Measurements from ENCODE around the gene HOXC10. TPM values are rescaled to one million over a fixed set of nuclear protein-coding genes. Genes with fewer than 3 reads are reported as not detected.

HOXC10 gene
- total RNA-seq, 1 experiment from 2014 or later: 154 TPM

GRCh38 chr12:54033106-54033979, 48.4 kb downstream of the HOXC10 start:
- Histone ChIP-seq H3K27ac (ENCODE audit: low read length) (peak overlapping the region; percentile 0; the same call in 1 of the 2 replicates), H3K4me1 (ENCODE audit: control insufficient read depth, insufficient read depth, low read length) (peaks cover 95% of the 10 kb centered on the region), H3K27me3 (ENCODE audit: control insufficient read depth, insufficient read depth, low read length) (no peaks in the 10 kb centered on the region), H3K9me3 (ENCODE audit: control insufficient read depth, insufficient read depth, low read depth, low read length) (no peaks in the 10 kb centered on the region), H3K4me3 (ENCODE audit: low read depth in 2 of 2, low read length in 2 of 2) (peak overlapping the region in 1 of 2 experiments; percentile 12; a peak in 1 of 4 replicates), H3K36me3 (ENCODE audit: control insufficient read depth, insufficient read depth, low read length) (peaks cover 4% of the 10 kb centered on the region; the same call in 1 of the 2 replicates)
- POLR2A ChIA-PET: no interaction called here
- no peak for ATAC-seq
- CTCF ChIA-PET: interaction anchor here (0.6 to 1.8 kb wide), 6 partner anchors 10 to 175 kb away, joined by 5 to 17 read pairs (median 8); no protein-coding TSS in a partner anchor
- in situ Hi-C loops (cut with HindIII; ENCODE audit: low pct_unique_long_range_greater_than_20kb, low sequenced_read_pairs) (no loop called here), intact Hi-C loops (cut with micrococcal nuclease; ENCODE audit: unreplicated experiment) (loop anchor here (2.0 kb wide), 1 partner anchor 167 kb away; no protein-coding TSS in a partner anchor)
- no peak; the same call in none of the 2 replicates for TF ChIP-seq POLR2AphosphoS5 (IDR thresholded peaks at IDR 0.05; ENCODE audit: low read depth, low read length)
- TF ChIP-seq TCF7L2 (IDR thresholded peaks at IDR 0.05; ENCODE audit: low read depth, low read length): peak; percentile 72; the same call in 1 of the 2 replicates
- TSS peak; percentile 26 for BruUV-seq (replicated peaks)
- no peak for DNase-seq (ENCODE audit: low read depth, low spot score)

GRCh38 chr12:54033980-54034784, 49.2 kb downstream of the HOXC10 start:
- Histone ChIP-seq H3K27ac (ENCODE audit: low read length) (no peak overlapping the region), H3K4me1 (ENCODE audit: control insufficient read depth, insufficient read depth, low read length) (peaks cover 95% of the 10 kb centered on the region), H3K9me3 (ENCODE audit: control insufficient read depth, insufficient read depth, low read depth, low read length) (no peaks in the 10 kb centered on the region), H3K27me3 (ENCODE audit: control insufficient read depth, insufficient read depth, low read length) (no peaks in the 10 kb centered on the region), H3K36me3 (ENCODE audit: control insufficient read depth, insufficient read depth, low read length) (peaks cover 4% of the 10 kb centered on the region; the same call in 1 of the 2 replicates), H3K4me3 (ENCODE audit: low read depth in 2 of 2, low read length in 2 of 2) (no peak overlapping the region; a peak in 1 of 4 replicates)
- BruUV-seq (replicated peaks): no TSS peak
- in situ Hi-C loops (cut with HindIII; ENCODE audit: low pct_unique_long_range_greater_than_20kb, low sequenced_read_pairs): no loop called here
- TF ChIP-seq REST (IDR thresholded peaks at IDR 0.05; ENCODE audit: insufficient read depth in 1 of 2, low read depth in 2 of 2, low read length in 1 of 2): no peak
- TF ChIP-seq POLR2AphosphoS5 (IDR thresholded peaks at IDR 0.05; ENCODE audit: low read depth, low read length): no peak
- TF ChIP-seq SIN3A (IDR thresholded peaks at IDR 0.05; ENCODE audit: borderline replicate concordance, insufficient read depth, low read depth, low read length): no peak
- TF ChIP-seq TCF7L2 (IDR thresholded peaks at IDR 0.05; ENCODE audit: low read depth, low read length): no peak
- TF ChIP-seq CTCF (IDR thresholded peaks at IDR 0.05): no peak
- intact Hi-C loops (cut with micrococcal nuclease; ENCODE audit: unreplicated experiment): loop anchor here (2.0 kb wide), 1 partner anchor 167 kb away; no protein-coding TSS in a partner anchor
- POLR2A ChIA-PET: no interaction called here
- CTCF ChIA-PET: no interaction called here
- no peak for ATAC-seq
- DNase-seq (ENCODE audit: low read depth, low spot score): no peak

Data from Panc1 (cell line).